ENCODE results near the gene UNC5CL. TPM values are rescaled to one million over a fixed set of nuclear protein-coding genes. Genes with fewer than 3 reads are reported as not detected.
A peak's percentile ranks its signal among the peaks of the same experiment; 100 is the strongest.

The UNC5CL gene
- total RNA-seq, 2 experiments from 2014 or later = 0.49 to 0.85 TPM

DNA sequence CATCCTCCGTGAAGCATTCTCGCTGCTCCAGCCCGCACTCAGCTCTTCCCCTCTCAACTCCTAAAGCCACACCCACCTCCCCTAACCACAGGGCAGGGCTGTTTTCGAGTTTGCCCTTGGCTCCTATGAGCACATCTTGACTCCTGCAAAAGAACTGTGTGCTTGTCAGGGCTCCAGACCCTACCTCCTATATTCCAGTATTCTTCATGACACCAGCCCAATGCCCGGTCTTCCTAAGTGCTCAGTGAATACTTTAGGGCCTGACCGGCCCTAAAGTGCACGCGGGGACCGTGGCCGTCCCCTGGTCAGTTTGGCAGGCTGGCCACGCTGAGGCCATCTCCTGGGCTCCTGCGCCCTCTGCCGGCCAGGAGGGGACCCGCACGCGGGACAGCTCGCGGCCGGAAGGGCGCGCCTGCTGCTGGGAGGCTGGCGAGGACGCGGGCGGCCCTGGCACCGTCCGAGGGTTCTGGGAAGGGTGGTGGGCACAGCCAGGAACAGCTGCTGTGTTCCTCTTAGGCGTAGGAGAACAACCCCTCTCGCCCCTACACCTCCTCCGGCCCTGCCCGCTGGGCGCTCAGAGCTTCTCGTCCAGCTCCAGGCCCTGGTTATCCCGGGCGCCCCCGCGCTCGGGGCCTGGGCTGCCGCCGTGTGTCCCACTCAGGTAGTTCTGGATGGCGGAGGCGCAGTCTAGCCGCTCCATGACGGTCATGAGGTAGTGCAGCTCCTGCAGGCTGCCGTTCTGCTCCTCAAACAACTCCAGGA lies 11.0 kb downstream of the UNC5CL start:
- H3K4me3 ChIP-seq (ENCODE audit: low read depth, low read length, poor library complexity, severe bottlenecking) = peak overlapping the region; percentile 59
- no peaks in the 10 kb centered on the region for H4K20me1 ChIP-seq (ENCODE audit: insufficient read depth, low read length)
- intact Hi-C loops (cut with micrococcal nuclease; ENCODE audit: unreplicated experiment) = loop anchor here (1.0 kb wide), 1 partner anchor 22 kb away; no protein-coding TSS in a partner anchor
- H3K36me3 ChIP-seq (ENCODE audit: insufficient read depth, low read length) = no peaks in the 10 kb centered on the region
- ChIA-PET POLR2A (no interaction called here), CTCF (ENCODE audit: unreplicated experiment) (interaction anchor here (1.0 to 1.9 kb wide), 3 partner anchors 20 to 41 kb away, joined by 4 to 6 read pairs (median 5); no protein-coding TSS in a partner anchor)
- peak; percentile 73 for DNase-seq (ENCODE audit: low spot score)
- no peak overlapping the region for H3K27ac ChIP-seq (ENCODE audit: low read depth, low read length, poor library complexity, severe bottlenecking)
- no peaks in the 10 kb centered on the region for H3K9me3 ChIP-seq (ENCODE audit: low read length)
- no peak for TF ChIP-seq EZH2phosphoT487 (IDR thresholded peaks at IDR 0.05; ENCODE audit: borderline replicate concordance, low read depth, low read length)
- TF ChIP-seq, protein P1, sequence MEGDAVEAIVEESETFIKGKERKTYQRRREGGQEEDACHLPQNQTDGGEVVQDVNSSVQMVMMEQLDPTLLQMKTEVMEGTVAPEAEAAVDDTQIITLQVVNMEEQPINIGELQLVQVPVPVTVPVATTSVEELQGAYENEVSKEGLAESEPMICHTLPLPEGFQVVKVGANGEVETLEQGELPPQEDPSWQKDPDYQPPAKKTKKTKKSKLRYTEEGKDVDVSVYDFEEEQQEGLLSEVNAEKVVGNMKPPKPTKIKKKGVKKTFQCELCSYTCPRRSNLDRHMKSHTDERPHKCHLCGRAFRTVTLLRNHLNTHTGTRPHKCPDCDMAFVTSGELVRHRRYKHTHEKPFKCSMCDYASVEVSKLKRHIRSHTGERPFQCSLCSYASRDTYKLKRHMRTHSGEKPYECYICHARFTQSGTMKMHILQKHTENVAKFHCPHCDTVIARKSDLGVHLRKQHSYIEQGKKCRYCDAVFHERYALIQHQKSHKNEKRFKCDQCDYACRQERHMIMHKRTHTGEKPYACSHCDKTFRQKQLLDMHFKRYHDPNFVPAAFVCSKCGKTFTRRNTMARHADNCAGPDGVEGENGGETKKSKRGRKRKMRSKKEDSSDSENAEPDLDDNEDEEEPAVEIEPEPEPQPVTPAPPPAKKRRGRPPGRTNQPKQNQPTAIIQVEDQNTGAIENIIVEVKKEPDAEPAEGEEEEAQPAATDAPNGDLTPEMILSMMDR (conservative IDR thresholded peaks at IDR 0.05; ENCODE audit: low read length) = peak; percentile 99
- H3K9me2 ChIP-seq (ENCODE audit: insufficient read depth, low read length) = no peaks in the 10 kb centered on the region
- H3K4me2 ChIP-seq (ENCODE audit: low read length) = peak overlapping the region; percentile 73
- H3K79me2 ChIP-seq (ENCODE audit: insufficient read depth, low read depth, low read length) = no peaks in the 10 kb centered on the region
- no TSS peak for BruUV-seq (replicated peaks)
- peaks cover 22% of the 10 kb centered on the region for H3K4me1 ChIP-seq (ENCODE audit: insufficient read depth, low read length, poor library complexity, severe bottlenecking)
- H2AFZ ChIP-seq (ENCODE audit: low read length) = peak overlapping the region; percentile 94

DNA sequence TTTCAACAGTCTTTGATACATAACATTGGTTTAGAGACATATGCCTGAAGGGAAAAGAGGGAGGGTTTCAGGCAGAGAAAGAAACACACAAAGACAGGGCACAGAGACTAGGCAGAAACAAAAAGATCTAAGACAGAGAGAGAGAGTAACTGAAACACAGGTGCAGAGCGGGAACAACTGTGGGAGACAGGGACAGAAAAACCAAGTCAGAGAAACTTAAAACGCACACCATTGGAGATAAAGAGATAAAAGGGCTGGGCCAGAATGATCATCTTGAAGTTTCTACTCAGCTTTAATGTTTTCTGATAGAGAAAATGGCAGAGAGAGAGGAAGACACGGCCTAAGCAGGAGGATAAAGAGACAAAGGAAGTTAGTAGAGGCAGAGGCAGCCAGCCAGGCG lies 11.8 kb downstream of the UNC5CL start:
- Histone ChIP-seq H3K9me2 (ENCODE audit: insufficient read depth, low read length) (no peaks in the 10 kb centered on the region), H4K20me1 (ENCODE audit: insufficient read depth, low read length) (no peaks in the 10 kb centered on the region), H3K9me3 (ENCODE audit: low read length) (no peaks in the 10 kb centered on the region), H3K27ac (ENCODE audit: low read depth, low read length, poor library complexity, severe bottlenecking) (no peak overlapping the region), H3K79me2 (ENCODE audit: insufficient read depth, low read depth, low read length) (no peaks in the 10 kb centered on the region), H3K4me2 (ENCODE audit: low read length) (peak overlapping the region; percentile 73), H2AFZ (ENCODE audit: low read length) (peak overlapping the region; percentile 94), H3K4me1 (ENCODE audit: insufficient read depth, low read length, poor library complexity, severe bottlenecking) (peaks cover 22% of the 10 kb centered on the region), H3K4me3 (ENCODE audit: low read depth, low read length, poor library complexity, severe bottlenecking) (peak overlapping the region; percentile 59), H3K36me3 (ENCODE audit: insufficient read depth, low read length) (no peaks in the 10 kb centered on the region)
- intact Hi-C loops (cut with micrococcal nuclease; ENCODE audit: unreplicated experiment) = no loop called here
- ChIA-PET CTCF (ENCODE audit: unreplicated experiment) (interaction anchor here (1.9 kb wide), 1 partner anchor 19 kb away, joined by 6 read pairs; no protein-coding TSS in a partner anchor), POLR2A (no interaction called here)
- TF ChIP-seq EZH2phosphoT487 (IDR thresholded peaks at IDR 0.05; ENCODE audit: borderline replicate concordance, low read depth, low read length) = no peak
- TF ChIP-seq, protein P1 (conservative IDR thresholded peaks at IDR 0.05; ENCODE audit: low read length) = no peak
- no TSS peak for BruUV-seq (replicated peaks)
- DNase-seq (ENCODE audit: low spot score) = no peak

DNA sequence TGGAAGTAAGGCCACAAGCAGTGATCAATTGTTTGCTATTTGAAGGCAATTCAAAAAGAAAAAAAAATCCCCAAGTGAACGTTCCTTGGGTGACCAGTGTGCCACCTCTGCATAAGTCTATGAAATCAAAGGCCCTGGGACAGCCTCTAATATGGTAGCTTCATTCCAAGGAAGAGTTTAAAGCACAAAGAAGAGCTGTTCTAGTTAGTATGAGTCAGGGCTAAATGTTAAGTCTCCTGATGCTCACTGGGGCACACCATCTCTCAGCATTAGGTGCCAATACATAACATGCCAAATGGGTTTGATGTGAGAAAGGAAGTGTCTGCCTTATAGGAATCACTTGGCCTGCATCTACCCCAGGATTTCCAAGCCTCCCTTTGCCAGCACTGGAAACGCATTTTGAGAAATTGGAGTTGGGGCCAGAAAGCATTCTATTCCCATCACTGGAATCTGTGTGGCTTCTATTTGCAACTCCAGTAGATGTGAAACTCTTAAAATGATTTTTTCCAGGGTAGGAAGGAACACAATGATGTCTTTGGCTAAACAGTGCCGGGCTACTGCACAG lies 13.0 kb downstream of the UNC5CL start:
- H2AFZ ChIP-seq (ENCODE audit: low read length) = no peak overlapping the region
- no peak for DNase-seq (ENCODE audit: low spot score)
- H3K4me3 ChIP-seq (ENCODE audit: low read depth, low read length, poor library complexity, severe bottlenecking) = no peak overlapping the region
- no peaks in the 10 kb centered on the region for H3K9me2 ChIP-seq (ENCODE audit: insufficient read depth, low read length)
- no peak overlapping the region for H3K27ac ChIP-seq (ENCODE audit: low read depth, low read length, poor library complexity, severe bottlenecking)
- no peaks in the 10 kb centered on the region for H3K9me3 ChIP-seq (ENCODE audit: low read length)
- no peaks in the 10 kb centered on the region for H3K79me2 ChIP-seq (ENCODE audit: insufficient read depth, low read depth, low read length)
- intact Hi-C loops (cut with micrococcal nuclease; ENCODE audit: unreplicated experiment) = no loop called here
- no peak overlapping the region for H3K4me2 ChIP-seq (ENCODE audit: low read length)
- POLR2A ChIA-PET = no interaction called here
- TF ChIP-seq EZH2phosphoT487 (IDR thresholded peaks at IDR 0.05; ENCODE audit: borderline replicate concordance, low read depth, low read length) = no peak
- TF ChIP-seq, protein P1 (conservative IDR thresholded peaks at IDR 0.05; ENCODE audit: low read length) = no peak
- CTCF ChIA-PET (ENCODE audit: unreplicated experiment) = no interaction called here
- no TSS peak for BruUV-seq (replicated peaks)
- no peaks in the 10 kb centered on the region for H4K20me1 ChIP-seq (ENCODE audit: insufficient read depth, low read length)
- H3K4me1 ChIP-seq (ENCODE audit: insufficient read depth, low read length, poor library complexity, severe bottlenecking) = peaks cover 22% of the 10 kb centered on the region
- no peaks in the 10 kb centered on the region for H3K36me3 ChIP-seq (ENCODE audit: insufficient read depth, low read length)

Data from OCI-LY7 (cell line).